ENCODE results near the gene CERS2. TPM values are rescaled to one million over a fixed set of nuclear protein-coding genes. Genes with fewer than 3 reads are reported as not detected.
A peak's percentile ranks its signal among the peaks of the same experiment; 100 is the strongest.

CERS2 gene
- total and polyA plus RNA-seq, 10 donors = 63.4 to 128 (median 86.3) TPM

GRCh38 chr1:150970808-150971582, 3.6 kb downstream of the CERS2 start:
- Histone ChIP-seq H3K27ac (peak overlapping the region in 7 of 8 donors; percentile 44 to 97 (median 95)), H3K27me3 (replicated peaks in 1 of 7) (no peaks in the 10 kb centered on the region), H3K4me3 (peak overlapping the region in 1 of 8 donors; percentile 90), H3K9me3 (no peaks in the 10 kb centered on the region), H3K36me3 (peaks cover 0 to 34% (median 32%) of the 10 kb centered on the region in 6 donors), H3K4me1 (peaks cover 28 to 57% (median 49%) of the 10 kb centered on the region in 6 donors)
- TF ChIP-seq POLR2A (IDR thresholded peaks at IDR 0.05) (no peak), CTCF (IDR thresholded peaks at IDR 0.05 in 8 of 11, conservative IDR thresholded peaks at IDR 0.05 in 3 of 11) (no peak), POLR2AphosphoS5 (IDR thresholded peaks at IDR 0.05) (peak; percentile 24 to 64 (median 45))
- DNase-seq = peak; percentile 71
- WGBS, 5 donors = 60 to 70% (median 64%) methylated on average over 11 of the region's 11 CpGs
- intact Hi-C loops (cut with DNase I; ENCODE audit: low total_unique reads) = loop anchor here (10.0 kb wide), 1 partner anchor 46 kb away; the partner anchor contains the start of gene SETDB1

- 71 to 85% (median 77%) methylated on average over 3 of the region's 3 CpGs for WGBS, 5 donors
- H3K4me3 ChIP-seq = no peak overlapping the region
- peak; percentile 24 for DNase-seq
- H3K27ac ChIP-seq = peak overlapping the region in 2 of 8 donors; percentile 30 to 97
- H3K36me3 ChIP-seq = peaks cover 0 to 47% (median 46%) of the 10 kb centered on the region in 6 donors
- H3K4me1 ChIP-seq = peaks cover 24 to 46% (median 40%) of the 10 kb centered on the region in 6 donors
- no peak for TF ChIP-seq POLR2A (IDR thresholded peaks at IDR 0.05)
- TF ChIP-seq CTCF (IDR thresholded peaks at IDR 0.05 in 8 of 11, conservative IDR thresholded peaks at IDR 0.05 in 3 of 11) = no peak
- TF ChIP-seq POLR2AphosphoS5 (IDR thresholded peaks at IDR 0.05) = no peak
- intact Hi-C loops (cut with DNase I; ENCODE audit: low total_unique reads) = loop anchor here (10.0 kb wide), 1 partner anchor 45 kb away; the partner anchor contains the start of gene SETDB1
- no peaks in the 10 kb centered on the region for H3K27me3 ChIP-seq (replicated peaks in 1 of 7)
- no peaks in the 10 kb centered on the region for H3K9me3 ChIP-seq
Measured at GRCh38 chr1:150969626-150970025, 5.0 kb downstream of the CERS2 start.

- H3K4me3 ChIP-seq = no peak overlapping the region
- intact Hi-C loops (cut with DNase I; ENCODE audit: low total_unique reads) = no loop called here
- peaks cover 22 to 48% (median 37%) of the 10 kb centered on the region in 6 donors for H3K4me1 ChIP-seq
- TF ChIP-seq POLR2AphosphoS5 (IDR thresholded peaks at IDR 0.05) = no peak
- WGBS, 5 donors = 90 to 98% (median 97%) methylated on average over 4 of the region's 4 CpGs
- no peaks in the 10 kb centered on the region for H3K27me3 ChIP-seq (replicated peaks in 1 of 7)
- H3K36me3 ChIP-seq = peaks cover 0 to 59% (median 57%) of the 10 kb centered on the region in 6 donors
- H3K27ac ChIP-seq = no peak overlapping the region
- H3K9me3 ChIP-seq = no peaks in the 10 kb centered on the region
- DNase-seq = no peak
Measured at GRCh38 chr1:150968491-150968890, 6.1 kb downstream of the CERS2 start.

GRCh38 chr1:150967936-150968335, 6.7 kb downstream of the CERS2 start:
- H3K9me3 ChIP-seq = no peaks in the 10 kb centered on the region
- 94 to 99% (median 97%) methylated on average over 7 to 13 of the region's 13 CpGs for WGBS, 5 donors
- peak in 2 of 3 donors; percentile 5 to 59 for TF ChIP-seq POLR2AphosphoS5 (IDR thresholded peaks at IDR 0.05)
- no peak for TF ChIP-seq CTCF (IDR thresholded peaks at IDR 0.05 in 8 of 11, conservative IDR thresholded peaks at IDR 0.05 in 3 of 11)
- TF ChIP-seq POLR2A (IDR thresholded peaks at IDR 0.05) = no peak
- no peaks in the 10 kb centered on the region for H3K27me3 ChIP-seq (replicated peaks in 1 of 7)
- peaks cover 17 to 42% (median 31%) of the 10 kb centered on the region in 6 donors for H3K4me1 ChIP-seq
- no peak overlapping the region for H3K27ac ChIP-seq
- intact Hi-C loops (cut with DNase I; ENCODE audit: low total_unique reads) = no loop called here
- peak; percentile 52 for DNase-seq
- no peak overlapping the region for H3K4me3 ChIP-seq
- peaks cover 0 to 64% (median 63%) of the 10 kb centered on the region in 6 donors for H3K36me3 ChIP-seq

Data from spleen (tissue), 11 donors.